Activated naive CD4-positive, alpha-beta T cell treated with anti-CD3 and anti-CD28 coated beads for 36 hours (primary cell): ENCODE measurements around the gene KCNQ1. TPM values are rescaled to one million over a fixed set of nuclear protein-coding genes. Genes with fewer than 3 reads are reported as not detected.

ENCODE experiments used
- CTCF ChIA-PET: fragments of 350-600 bp; sonication (Branson Sonifier 250); formaldehyde crosslinking; loops from one replicate; lab custom pipeline; 2021; ENCODE audit warnings: antibody characterized with exemption; lab: Charles Lee
- DNase-seq: peaks from one replicate; pipeline ENCODE4 v3.0.0-alpha.2; 2020
- H3K27ac Mint-ChIP-seq: one replicate; pipeline ENCODE4 v1.8.0; 2021; ENCODE audit warnings: mild to moderate bottlenecking, mixed read lengths
- H3K27me3 Mint-ChIP-seq: one replicate; pipeline ENCODE4 v1.8.0; 2021; ENCODE audit warnings: low read depth, mixed read lengths
- H3K36me3 Mint-ChIP-seq: one replicate; pipeline ENCODE4 v1.8.0; 2021; ENCODE audit warnings: low read depth, mixed read lengths
- H3K4me1 Mint-ChIP-seq: one replicate; pipeline ENCODE4 v1.8.0; 2021; ENCODE audit warnings: low read depth, mixed read lengths
- H3K4me3 Mint-ChIP-seq: one replicate; pipeline ENCODE4 v1.8.0; 2021; ENCODE audit warnings: mild to moderate bottlenecking, moderate library complexity, mixed read lengths
- H3K9me3 Mint-ChIP-seq: one replicate; pipeline ENCODE4 v1.8.0; 2021; ENCODE audit warnings: mixed read lengths
- intact Hi-C: fragments of 100-400 bp; cut with micrococcal nuclease; formaldehyde crosslinking; loops from one replicate; pipeline ENCODE4 v1.15.1; 2023
- total RNA-seq, 2 experiments: library from RNA; stranded (reverse); gene quantifications; one replicate each; pipeline ENCODE4 v1.2.3, GENCODE V29; 2021

The KCNQ1 gene
- total RNA-seq, 2 experiments from 2014 or later = 10.6 to 10.8 TPM

GRCh38 chr11:2461253-2461955 lies 16.6 kb downstream of the KCNQ1 start:
- no peak overlapping the region for H3K4me3 Mint-ChIP-seq
- H3K4me1 Mint-ChIP-seq = peaks cover 40% of the 10 kb centered on the region
- intact Hi-C loops = no loop called here
- no peaks in the 10 kb centered on the region for H3K9me3 Mint-ChIP-seq
- H3K27me3 Mint-ChIP-seq = no peaks in the 10 kb centered on the region
- DNase-seq = no peak
- no peak overlapping the region for H3K27ac Mint-ChIP-seq
- CTCF ChIA-PET = no interaction called here
- no peaks in the 10 kb centered on the region for H3K36me3 Mint-ChIP-seq

GRCh38 chr11:2461956-2462542 lies 17.2 kb downstream of the KCNQ1 start:
- no peak overlapping the region for H3K4me3 Mint-ChIP-seq
- H3K4me1 Mint-ChIP-seq = peaks cover 47% of the 10 kb centered on the region
- no peaks in the 10 kb centered on the region for H3K36me3 Mint-ChIP-seq
- intact Hi-C loops = no loop called here
- no peak overlapping the region for H3K27ac Mint-ChIP-seq
- CTCF ChIA-PET = no interaction called here
- H3K9me3 Mint-ChIP-seq = no peaks in the 10 kb centered on the region
- no peak for DNase-seq
- no peaks in the 10 kb centered on the region for H3K27me3 Mint-ChIP-seq

GRCh38 chr11:2462543-2462985 lies 17.8 kb downstream of the KCNQ1 start:
- H3K27me3 Mint-ChIP-seq = no peaks in the 10 kb centered on the region
- no peaks in the 10 kb centered on the region for H3K9me3 Mint-ChIP-seq
- no peak for DNase-seq
- H3K4me3 Mint-ChIP-seq = no peak overlapping the region
- H3K4me1 Mint-ChIP-seq = peaks cover 52% of the 10 kb centered on the region
- intact Hi-C loops = no loop called here
- CTCF ChIA-PET = no interaction called here
- no peak overlapping the region for H3K27ac Mint-ChIP-seq
- no peaks in the 10 kb centered on the region for H3K36me3 Mint-ChIP-seq

GRCh38 chr11:2462986-2463765 lies 18.4 kb downstream of the KCNQ1 start:
- no peaks in the 10 kb centered on the region for H3K36me3 Mint-ChIP-seq
- intact Hi-C loops = no loop called here
- no peak overlapping the region for H3K4me3 Mint-ChIP-seq
- peaks cover 58% of the 10 kb centered on the region for H3K4me1 Mint-ChIP-seq
- H3K27ac Mint-ChIP-seq = no peak overlapping the region
- no peaks in the 10 kb centered on the region for H3K9me3 Mint-ChIP-seq
- CTCF ChIA-PET = no interaction called here
- H3K27me3 Mint-ChIP-seq = no peaks in the 10 kb centered on the region
- DNase-seq = no peak

GRCh38 chr11:2463766-2464277 lies 19.0 kb downstream of the KCNQ1 start:
- intact Hi-C loops = no loop called here
- peaks cover 63% of the 10 kb centered on the region for H3K4me1 Mint-ChIP-seq

GRCh38 chr11:2464451-2465165 lies 19.8 kb downstream of the KCNQ1 start:
- H3K4me1 Mint-ChIP-seq = peaks cover 63% of the 10 kb centered on the region
- H3K27me3 Mint-ChIP-seq = no peaks in the 10 kb centered on the region
- CTCF ChIA-PET = interaction anchor here (1.2 kb wide), 1 partner anchor 67 kb away, joined by 3 read pairs; no protein-coding TSS in a partner anchor
- intact Hi-C loops = no loop called here
- no peaks in the 10 kb centered on the region for H3K36me3 Mint-ChIP-seq
- no peak overlapping the region for H3K4me3 Mint-ChIP-seq
- no peaks in the 10 kb centered on the region for H3K9me3 Mint-ChIP-seq
- no peak for DNase-seq
- no peak overlapping the region for H3K27ac Mint-ChIP-seq

More at GRCh38 chr11:2463766-2464277, 19.0 kb downstream of the KCNQ1 start:
- Mint-ChIP-seq H3K36me3 (no peaks in the 10 kb centered on the region), H3K4me3 (no peak overlapping the region), H3K27ac (no peak overlapping the region), H3K9me3 (no peaks in the 10 kb centered on the region), H3K27me3 (no peaks in the 10 kb centered on the region)
- CTCF ChIA-PET = no interaction called here
- no peak for DNase-seq

GRCh38 chr11:2465202-2466068 lies 20.6 kb downstream of the KCNQ1 start:
- intact Hi-C loops = no loop called here
- Mint-ChIP-seq H3K27me3 (no peaks in the 10 kb centered on the region), H3K36me3 (no peaks in the 10 kb centered on the region), H3K27ac (no peak overlapping the region), H3K9me3 (no peaks in the 10 kb centered on the region), H3K4me3 (no peak overlapping the region), H3K4me1 (peaks cover 66% of the 10 kb centered on the region)
- CTCF ChIA-PET = interaction anchor here (0.6 to 1.2 kb wide), 2 partner anchors 20 to 66 kb away, joined by 3 read pairs; partner anchors contain the start of gene KCNQ1
- DNase-seq = no peak

GRCh38 chr11:2466069-2466801 lies 21.4 kb downstream of the KCNQ1 start:
- DNase-seq = no peak
- intact Hi-C loops = no loop called here
- Mint-ChIP-seq H3K36me3 (no peaks in the 10 kb centered on the region), H3K4me1 (peaks cover 62% of the 10 kb centered on the region), H3K27me3 (no peaks in the 10 kb centered on the region), H3K9me3 (no peaks in the 10 kb centered on the region), H3K27ac (no peak overlapping the region), H3K4me3 (no peak overlapping the region)
- CTCF ChIA-PET = no interaction called here

GRCh38 chr11:2466869-2467694 lies 22.3 kb downstream of the KCNQ1 start:
- intact Hi-C loops = loop anchor here (1.0 kb wide), 2 partner anchors 14 to 20 kb away; no protein-coding TSS in a partner anchor
- DNase-seq = peak; percentile 77
- CTCF ChIA-PET = interaction anchor here (2.9 kb wide), 1 partner anchor 64 kb away, joined by 12 read pairs; no protein-coding TSS in a partner anchor
- Mint-ChIP-seq H3K27me3 (no peaks in the 10 kb centered on the region), H3K36me3 (no peaks in the 10 kb centered on the region), H3K9me3 (no peaks in the 10 kb centered on the region), H3K27ac (no peak overlapping the region), H3K4me1 (peaks cover 66% of the 10 kb centered on the region), H3K4me3 (peak overlapping the region; percentile 12)

GRCh38 chr11:2467695-2468055 lies 22.9 kb downstream of the KCNQ1 start:
- H3K4me3 Mint-ChIP-seq = no peak overlapping the region
- CTCF ChIA-PET = interaction anchor here (2.9 kb wide), 1 partner anchor 64 kb away, joined by 12 read pairs; no protein-coding TSS in a partner anchor
- no peak overlapping the region for H3K27ac Mint-ChIP-seq
- no peaks in the 10 kb centered on the region for H3K9me3 Mint-ChIP-seq
- intact Hi-C loops = loop anchor here (1.0 kb wide), 2 partner anchors 14 to 20 kb away; no protein-coding TSS in a partner anchor
- H3K4me1 Mint-ChIP-seq = peaks cover 64% of the 10 kb centered on the region
- no peaks in the 10 kb centered on the region for H3K36me3 Mint-ChIP-seq
- no peaks in the 10 kb centered on the region for H3K27me3 Mint-ChIP-seq
- no peak for DNase-seq
